Lung (tissue), 12 donors: Measurements from ENCODE around the gene CAMK4. TPM values are rescaled to one million over a fixed set of nuclear protein-coding genes. Genes with fewer than 3 reads are reported as not detected.

ENCODE experiments used
- ATAC-seq: fragments of 200-7000 bp; cut with Tn5 transposase; one replicate; pipeline ENCODE4 v1.9.1; 2020; ENCODE audit warnings: moderate number of reproducible peaks; ENCODE audit not compliant: insufficient read depth, low FRiP score
- DNase-seq, 3 donors: peaks; one replicate each; pipeline ENCODE4 v3.0.0-alpha.2; 2013 to 2017
- H3K27ac ChIP-seq, 2 donors: one replicate each; pipeline ENCODE4 v1.5.1; 2013; ENCODE audit warnings: mild to moderate bottlenecking in 2 of 2, moderate library complexity in 2 of 2, control low read depth in 1 of 2, inconsistent platforms in 1 of 2, low read depth in 1 of 2, low read length in 1 of 2
- H3K27me3 ChIP-seq, 3 donors: one replicate each; pipeline ENCODE4 v1.5.1; 2013; ENCODE audit warnings: low read length in 2 of 3; ENCODE audit not compliant: control insufficient read depth in 3 of 3, insufficient read depth in 3 of 3
- H3K36me3 ChIP-seq, 4 donors: one replicate each; pipeline ENCODE4 v1.5.1; 2013; ENCODE audit warnings: low read length in 4 of 4, mild to moderate bottlenecking in 1 of 4, moderate library complexity in 1 of 4; ENCODE audit not compliant: control insufficient read depth in 4 of 4, insufficient read depth in 4 of 4
- H3K4me1 ChIP-seq, 5 donors: one replicate each; pipeline ENCODE4 v1.5.1; 2013; ENCODE audit warnings: low read length in 5 of 5, mild to moderate bottlenecking in 2 of 5, moderate library complexity in 1 of 5; ENCODE audit not compliant: control insufficient read depth in 5 of 5, insufficient read depth in 5 of 5
- H3K4me3 ChIP-seq: one replicate; pipeline ENCODE4 v1.5.1; 2013; ENCODE audit warnings: mild to moderate bottlenecking, control low read depth, moderate library complexity
- H3K9ac ChIP-seq, 2 donors: one replicate each; pipeline ENCODE4 v1.5.1; 2013; ENCODE audit warnings: low read length in 2 of 2, control low read depth in 1 of 2; ENCODE audit not compliant: insufficient read depth in 1 of 2
- H3K9me3 ChIP-seq, 4 donors: one replicate each; pipeline ENCODE4 v1.5.1; 2013; ENCODE audit warnings: low read length in 3 of 4, mild to moderate bottlenecking in 1 of 4, moderate library complexity in 1 of 4; ENCODE audit not compliant: control insufficient read depth in 4 of 4, insufficient read depth in 3 of 4
- WGBS, 2 donors: extraction: QIAGEN DNeasy Blood & Tissue Kit; methylation state at CpG; one replicate each; pipeline ENCODE4 v1.1.7; 2013; 5-methylcytosine and 5-hydroxymethylcytosine counted together
- polyA plus RNA-seq, 2 donors: library from polyadenylated mRNA; stranded (reverse); fragments of 200-250 nt; gene quantifications; one replicate each; pipeline ENCODE4 v1.2.1, GENCODE V29; 2013
- total RNA-seq, 2 donors: library from RNA; depleted of rRNA in 1 of 2; stranded (reverse); fragments of >200 nt in 1 of 2; gene quantifications; one replicate each; pipeline ENCODE4 v1.2.1, GENCODE V29; 2014 to 2021
- TF ChIP-seq, protein P1 (sequence below): IDR thresholded peaks from 2 replicates; pipeline ENCODE4 v1.5.1; 2012; ENCODE audit warnings: mild to moderate bottlenecking; ENCODE audit errors: control extremely low read depth, extremely low read depth
- donor health status: control.
- donor health status: control.
- donor health status: Bipolar disorder and iron deficiency.
- donor health status: healthy.
- donor health status: DM: yes; HTN: yes; CAD: no.

CAMK4 gene
- total and polyA plus RNA-seq, 4 donors = 0.18 to 27.7 (median 0.73) TPM

DNA sequence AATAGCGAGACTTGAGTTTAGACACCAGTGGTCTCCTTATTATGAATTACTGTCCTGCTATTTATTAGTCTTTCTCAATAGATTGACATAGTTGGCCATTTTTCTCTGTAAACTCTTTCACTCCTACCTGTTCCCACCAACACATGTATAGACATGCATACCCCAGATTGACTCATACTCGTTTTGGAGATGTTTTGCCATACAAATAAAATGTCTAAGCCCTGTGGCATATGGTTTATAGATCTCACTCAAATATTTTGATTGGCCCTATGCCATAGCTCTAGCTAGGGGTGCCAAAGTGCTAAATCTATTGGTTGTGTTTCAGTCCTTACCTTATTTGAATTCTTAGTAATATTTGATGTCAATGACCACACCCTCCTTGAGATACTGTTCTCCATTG, 42.3 kb downstream of the CAMK4 start:
- 77 to 81% methylated on average over 2 of the region's 2 CpGs for WGBS, 2 donors
- Histone ChIP-seq H3K9ac (no peak overlapping the region), H3K27ac (no peak overlapping the region), H3K4me3 (no peak overlapping the region), H3K4me1 (peaks cover 0 to 10% (median 0%) of the 10 kb centered on the region in 5 donors), H3K9me3 (no peaks in the 10 kb centered on the region), H3K27me3 (no peaks in the 10 kb centered on the region), H3K36me3 (no peaks in the 10 kb centered on the region)
- DNase-seq (no peak), ATAC-seq (no peak)
- TF ChIP-seq, protein P1, sequence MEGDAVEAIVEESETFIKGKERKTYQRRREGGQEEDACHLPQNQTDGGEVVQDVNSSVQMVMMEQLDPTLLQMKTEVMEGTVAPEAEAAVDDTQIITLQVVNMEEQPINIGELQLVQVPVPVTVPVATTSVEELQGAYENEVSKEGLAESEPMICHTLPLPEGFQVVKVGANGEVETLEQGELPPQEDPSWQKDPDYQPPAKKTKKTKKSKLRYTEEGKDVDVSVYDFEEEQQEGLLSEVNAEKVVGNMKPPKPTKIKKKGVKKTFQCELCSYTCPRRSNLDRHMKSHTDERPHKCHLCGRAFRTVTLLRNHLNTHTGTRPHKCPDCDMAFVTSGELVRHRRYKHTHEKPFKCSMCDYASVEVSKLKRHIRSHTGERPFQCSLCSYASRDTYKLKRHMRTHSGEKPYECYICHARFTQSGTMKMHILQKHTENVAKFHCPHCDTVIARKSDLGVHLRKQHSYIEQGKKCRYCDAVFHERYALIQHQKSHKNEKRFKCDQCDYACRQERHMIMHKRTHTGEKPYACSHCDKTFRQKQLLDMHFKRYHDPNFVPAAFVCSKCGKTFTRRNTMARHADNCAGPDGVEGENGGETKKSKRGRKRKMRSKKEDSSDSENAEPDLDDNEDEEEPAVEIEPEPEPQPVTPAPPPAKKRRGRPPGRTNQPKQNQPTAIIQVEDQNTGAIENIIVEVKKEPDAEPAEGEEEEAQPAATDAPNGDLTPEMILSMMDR = no peak

DNA sequence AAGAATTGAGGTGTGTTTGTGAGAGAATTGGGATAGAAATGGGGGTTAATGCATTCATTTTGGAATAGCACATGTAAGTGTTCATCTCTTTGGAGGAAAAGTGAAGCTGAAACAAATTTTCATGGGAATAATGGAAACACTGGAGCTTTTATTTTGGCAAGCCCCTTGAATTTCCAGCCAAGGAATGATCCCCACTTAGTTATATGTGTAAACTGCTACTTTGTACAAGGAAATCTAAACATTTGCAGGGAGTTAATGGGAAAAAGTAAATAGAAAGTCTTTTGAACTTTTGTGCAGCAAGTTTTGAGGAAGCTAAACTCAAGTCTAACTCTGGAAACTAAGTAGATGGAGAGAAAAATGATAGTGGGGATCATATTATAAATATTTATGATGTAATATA, 44.1 kb downstream of the CAMK4 start:
- no peak overlapping the region for H3K9ac ChIP-seq
- ATAC-seq (no peak), DNase-seq (peak in 2 of 3 donors; percentile 81 to 83)
- no peak overlapping the region for H3K4me3 ChIP-seq
- no peaks in the 10 kb centered on the region for H3K27me3 ChIP-seq
- TF ChIP-seq, protein P1 = no peak
- H3K36me3 ChIP-seq = no peaks in the 10 kb centered on the region
- no peaks in the 10 kb centered on the region for H3K9me3 ChIP-seq
- H3K27ac ChIP-seq = no peak overlapping the region
- peaks cover 0 to 10% (median 0%) of the 10 kb centered on the region in 5 donors for H3K4me1 ChIP-seq

DNA sequence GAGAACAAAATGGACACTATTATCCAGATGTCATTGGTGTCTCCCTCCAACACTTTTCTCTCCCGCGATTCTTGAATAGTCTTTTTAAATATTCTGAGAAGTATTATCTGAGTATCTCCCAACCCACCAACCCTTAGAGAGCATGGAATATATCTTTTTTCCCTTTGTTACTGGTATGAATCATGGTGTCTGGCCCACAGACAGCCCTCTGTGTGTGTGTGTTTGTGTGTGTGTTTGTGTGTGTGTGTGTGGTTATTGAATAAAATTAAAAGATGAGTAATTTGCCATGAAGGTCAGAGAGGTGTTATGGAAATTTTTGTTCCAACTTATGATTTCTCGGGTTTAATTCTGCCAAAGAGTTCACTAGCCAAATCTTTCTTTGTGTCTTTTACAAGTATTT, 47.7 kb downstream of the CAMK4 start:
- Histone ChIP-seq H3K4me1 (peaks cover 0 to 10% (median 0%) of the 10 kb centered on the region in 5 donors), H3K27ac (no peak overlapping the region), H3K27me3 (no peaks in the 10 kb centered on the region), H3K9me3 (no peaks in the 10 kb centered on the region), H3K4me3 (no peak overlapping the region), H3K36me3 (no peaks in the 10 kb centered on the region), H3K9ac (no peak overlapping the region)
- TF ChIP-seq, protein P1 = no peak
- DNase-seq (no peak), ATAC-seq (no peak)
- 93 to 95% methylated on average over 3 of the region's 3 CpGs for whole genome bisulfite sequencing, 2 donors

DNA sequence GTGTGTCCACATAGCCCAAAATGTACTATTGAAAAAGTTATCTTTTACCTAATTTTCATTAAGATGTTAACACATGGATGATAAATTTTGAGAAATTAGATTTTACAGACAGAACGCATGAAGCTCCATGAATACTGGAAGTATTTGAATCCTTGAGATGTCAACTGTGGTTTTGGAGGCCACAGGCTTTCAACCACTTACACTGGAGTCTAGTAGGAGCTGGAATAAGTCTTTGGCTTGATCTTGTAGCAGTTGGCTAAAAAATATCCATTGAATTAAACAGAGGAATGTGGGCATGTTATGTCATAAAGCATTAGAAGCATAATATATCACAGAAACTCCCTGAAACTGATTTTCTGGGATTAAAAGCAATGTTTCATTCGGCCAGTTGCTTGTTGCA, 52.9 kb downstream of the CAMK4 start:
- Histone ChIP-seq H3K27me3 (no peaks in the 10 kb centered on the region), H3K4me1 (peaks cover 0 to 10% (median 0%) of the 10 kb centered on the region in 5 donors), H3K9ac (no peak overlapping the region), H3K36me3 (no peaks in the 10 kb centered on the region), H3K9me3 (no peaks in the 10 kb centered on the region), H3K27ac (no peak overlapping the region), H3K4me3 (no peak overlapping the region)
- no peak for ATAC-seq
- DNase-seq = no peak
- WGBS, 2 donors = 89 to 93% methylated on average over 2 of the region's 2 CpGs
- TF ChIP-seq, protein P1 = no peak
